ENCODE results near the gene NME4.

- TF ChIP-seq CTCF (IDR thresholded peaks at IDR 0.05) (no peak), EZH2 (IDR thresholded peaks at IDR 0.05; ENCODE audit: borderline replicate concordance, insufficient read depth, low read depth, low read length, poor library complexity, severe bottlenecking) (no peak)
Observed at GRCh38 chr16:427250-427649, 30.3 kb downstream of the NME4 start.
